Subcutaneous abdominal adipose tissue (tissue), 5 donors: ENCODE results near the gene ASPHD1.

ENCODE experiments used
- H3K27ac ChIP-seq: one replicate; pipeline ENCODE4 v1.7.0; 2013; ENCODE audit warnings: low read depth, mild to moderate bottlenecking, inconsistent platforms, low read length, moderate library complexity
- H3K27me3 ChIP-seq, 5 donors: one replicate each; pipeline ENCODE4 v1.7.0; 2013; ENCODE audit warnings: low read length in 5 of 5, inconsistent platforms in 1 of 5; ENCODE audit not compliant: control insufficient read depth in 5 of 5, insufficient read depth in 4 of 5
- H3K36me3 ChIP-seq, 5 donors: one replicate each; pipeline ENCODE4 v1.7.0; 2013; ENCODE audit warnings: low read length in 5 of 5; ENCODE audit not compliant: control insufficient read depth in 5 of 5, insufficient read depth in 5 of 5
- H3K4me1 ChIP-seq, 5 donors: one replicate each; pipeline ENCODE4 v1.7.0; 2013; ENCODE audit warnings: low read length in 5 of 5, mild to moderate bottlenecking in 3 of 5, moderate library complexity in 1 of 5; ENCODE audit not compliant: control insufficient read depth in 5 of 5, insufficient read depth in 5 of 5
- H3K4me3 ChIP-seq, 5 donors: one replicate each; pipeline ENCODE4 v1.7.0; 2013; ENCODE audit warnings: low read length in 5 of 5, low read depth in 1 of 5
- H3K9ac ChIP-seq, 5 donors: one replicate each; pipeline ENCODE4 v1.7.0; 2013; ENCODE audit warnings: low read length in 5 of 5, mild to moderate bottlenecking in 4 of 5, moderate library complexity in 3 of 5
- H3K9me3 ChIP-seq, 5 donors: one replicate each; pipeline ENCODE4 v1.7.0; 2013; ENCODE audit warnings: low read length in 5 of 5; ENCODE audit not compliant: control insufficient read depth in 5 of 5
- donor health status: healthy.
- donor health status: healthy.
- donor health status: healthy.
- donor health status: healthy.
- donor health status: healthy.

The ASPHD1 gene

GRCh38 chr16:29900102-29900887, at the start of gene ASPHD1:
ASPHD1 (plus strand) TSS chr16:29900488; CDS start chr16:29900972, 484 bp downstream.
- Histone ChIP-seq H3K36me3 (no peaks in the 10 kb centered on the region), H3K9me3 (no peaks in the 10 kb centered on the region), H3K27me3 (peaks cover 8 to 25% (median 19%) of the 10 kb centered on the region in 5 donors), H3K4me3 (peak within 1 kb of the TSS; percentile 50 to 62 (median 56)), H3K9ac (no peak within 1 kb of the TSS), H3K27ac (no peak within 1 kb of the TSS), H3K4me1 (peaks cover 0 to 17% (median 11%) of the 10 kb centered on the region in 5 donors)

- peaks cover 0 to 24% (median 19%) of the 10 kb centered on the region in 5 donors for H3K36me3 ChIP-seq
- no peak overlapping the region for H3K4me3 ChIP-seq
- H3K27me3 ChIP-seq, result no peaks in the 10 kb centered on the region
- H3K9ac ChIP-seq, result no peak overlapping the region
- no peaks in the 10 kb centered on the region for H3K9me3 ChIP-seq
- H3K4me1 ChIP-seq, result peaks cover 0 to 10% (median 5%) of the 10 kb centered on the region in 5 donors
- no peak overlapping the region for H3K27ac ChIP-seq
Observed at GRCh38 chr16:29850998-29851397, 49.3 kb upstream of the ASPHD1 start.

GRCh38 chr16:29852654-29853053, 47.6 kb upstream of the ASPHD1 start:
- H3K9me3 ChIP-seq, result no peaks in the 10 kb centered on the region
- H3K27ac ChIP-seq, result peak overlapping the region; percentile 50
- no peak overlapping the region for H3K9ac ChIP-seq
- H3K4me3 ChIP-seq, result peak overlapping the region in 1 of 5 donors; percentile 33
- H3K4me1 ChIP-seq, result peaks cover 0 to 19% (median 9%) of the 10 kb centered on the region in 5 donors
- H3K27me3 ChIP-seq, result no peaks in the 10 kb centered on the region
- peaks cover 0 to 7% (median 3%) of the 10 kb centered on the region in 5 donors for H3K36me3 ChIP-seq

- no peaks in the 10 kb centered on the region for H3K27me3 ChIP-seq
Observed at GRCh38 chr16:29854520-29855100, 45.7 kb upstream of the ASPHD1 start.

GRCh38 chr16:29857133-29857760, 43.0 kb upstream of the ASPHD1 start:
- H3K4me3 ChIP-seq, result no peak overlapping the region
- peak overlapping the region in 1 of 5 donors; percentile 5 for H3K9ac ChIP-seq
- peaks cover 2 to 35% (median 28%) of the 10 kb centered on the region in 5 donors for H3K4me1 ChIP-seq
- no peaks in the 10 kb centered on the region for H3K9me3 ChIP-seq
- no peaks in the 10 kb centered on the region for H3K27me3 ChIP-seq
- no peak overlapping the region for H3K27ac ChIP-seq
- H3K36me3 ChIP-seq, result peaks cover 0 to 32% (median 29%) of the 10 kb centered on the region in 5 donors

More at GRCh38 chr16:29854520-29855100, 45.7 kb upstream of the ASPHD1 start:
- H3K36me3 ChIP-seq, result peaks cover 0 to 14% (median 14%) of the 10 kb centered on the region in 5 donors
- no peak overlapping the region for H3K9ac ChIP-seq
- H3K4me1 ChIP-seq, result peaks cover 0 to 20% (median 13%) of the 10 kb centered on the region in 5 donors
- H3K27ac ChIP-seq, result no peak overlapping the region
- H3K9me3 ChIP-seq, result no peaks in the 10 kb centered on the region
- H3K4me3 ChIP-seq, result no peak overlapping the region

- Histone ChIP-seq H3K4me1 (peaks cover 2 to 35% (median 28%) of the 10 kb centered on the region in 5 donors), H3K27me3 (no peaks in the 10 kb centered on the region), H3K4me3 (no peak overlapping the region), H3K9me3 (no peaks in the 10 kb centered on the region), H3K27ac (no peak overlapping the region), H3K36me3 (peaks cover 0 to 32% (median 29%) of the 10 kb centered on the region in 5 donors), H3K9ac (no peak overlapping the region)
Observed at GRCh38 chr16:29858149-29858849, 42.0 kb upstream of the ASPHD1 start.

GRCh38 chr16:29858974-29859373, 41.3 kb upstream of the ASPHD1 start:
- no peaks in the 10 kb centered on the region for H3K27me3 ChIP-seq
- H3K4me1 ChIP-seq, result peaks cover 5 to 40% (median 31%) of the 10 kb centered on the region in 5 donors
- H3K9me3 ChIP-seq, result no peaks in the 10 kb centered on the region
- no peak overlapping the region for H3K4me3 ChIP-seq
- no peak overlapping the region for H3K9ac ChIP-seq
- H3K36me3 ChIP-seq, result peaks cover 0 to 32% (median 29%) of the 10 kb centered on the region in 5 donors
- no peak overlapping the region for H3K27ac ChIP-seq

- no peaks in the 10 kb centered on the region for H3K9me3 ChIP-seq
- peaks cover 5 to 40% (median 31%) of the 10 kb centered on the region in 5 donors for H3K4me1 ChIP-seq
- H3K36me3 ChIP-seq, result peaks cover 0 to 32% (median 29%) of the 10 kb centered on the region in 5 donors
- no peak overlapping the region for H3K27ac ChIP-seq
- H3K27me3 ChIP-seq, result peaks cover 0 to 2% (median 0%) of the 10 kb centered on the region in 5 donors
- H3K4me3 ChIP-seq, result no peak overlapping the region
- H3K9ac ChIP-seq, result peak overlapping the region in 2 of 5 donors; percentile 0 to 20
Observed at GRCh38 chr16:29860218-29860617, 40.1 kb upstream of the ASPHD1 start.

- Histone ChIP-seq H3K4me1 (peaks cover 5 to 33% (median 24%) of the 10 kb centered on the region in 5 donors), H3K9ac (peak overlapping the region in 4 of 5 donors; percentile 86 to 95 (median 90)), H3K9me3 (no peaks in the 10 kb centered on the region), H3K36me3 (peaks cover 0 to 32% (median 29%) of the 10 kb centered on the region in 5 donors), H3K27me3 (peaks cover 0 to 2% (median 0%) of the 10 kb centered on the region in 5 donors), H3K4me3 (peak overlapping the region; percentile 84 to 93 (median 87)), H3K27ac (peak overlapping the region; percentile 96)
Observed at GRCh38 chr16:29862383-29862883, 37.9 kb upstream of the ASPHD1 start.
